ENCODE data around the gene DVL1. TPM values are rescaled to one million over a fixed set of nuclear protein-coding genes. Genes with fewer than 3 reads are reported as not detected.

The DVL1 gene
- total RNA-seq, 2 donors from 2014 or later = 66.2 to 101 TPM

- DNase-seq (ENCODE audit: low spot score) (no peak), ATAC-seq (ENCODE audit: insufficient number of reproducible peaks, low FRiP score, low read depth) (no peak)
- no peak overlapping the region for H3K27ac ChIP-seq
- no peak for TF ChIP-seq CTCF (IDR thresholded peaks at IDR 0.05)
- no peaks in the 10 kb centered on the region for H3K36me3 ChIP-seq
- no peaks in the 10 kb centered on the region for H3K27me3 ChIP-seq (replicated peaks; ENCODE audit: insufficient read depth)
- peaks cover 0 to 13% of the 10 kb centered on the region in 2 donors for H3K4me1 ChIP-seq (ENCODE audit: control insufficient read depth in 1 of 2, low read depth in 2 of 2)
- H3K4me3 ChIP-seq = no peak overlapping the region
- H3K9me3 ChIP-seq = no peaks in the 10 kb centered on the region
Measured at GRCh38 chr1:1286313-1287261, 62.6 kb downstream of the DVL1 start.

DNA sequence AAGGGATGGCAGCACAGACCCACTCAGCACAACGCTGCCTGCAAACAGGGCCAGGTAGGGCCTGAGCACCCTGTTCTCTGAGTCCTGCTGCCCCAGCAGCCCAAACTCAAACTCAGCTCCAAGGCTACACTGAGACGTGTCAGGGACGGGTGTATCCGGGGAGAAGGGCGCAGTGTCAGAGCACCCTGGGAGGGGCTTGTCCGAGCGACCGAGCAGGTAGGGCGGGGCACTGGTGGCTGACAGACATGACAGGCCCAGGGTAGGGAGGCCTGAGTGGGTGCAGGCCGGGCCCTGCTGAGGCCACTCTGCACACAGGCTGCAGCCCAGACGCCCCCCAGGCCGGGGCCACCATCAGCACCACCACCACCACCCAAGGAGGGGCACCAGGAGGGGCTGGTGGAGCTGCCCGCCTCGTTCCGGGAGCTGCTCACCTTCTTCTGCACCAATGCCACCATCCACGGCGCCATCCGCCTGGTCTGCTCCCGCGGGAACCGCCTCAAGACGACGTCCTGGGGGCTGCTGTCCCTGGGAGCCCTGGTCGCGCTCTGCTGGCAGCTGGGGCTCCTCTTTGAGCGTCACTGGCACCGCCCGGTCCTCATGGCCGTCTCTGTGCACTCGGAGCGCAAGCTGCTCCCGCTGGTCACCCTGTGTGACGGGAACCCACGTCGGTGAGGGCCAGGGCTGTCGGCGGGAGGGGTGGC is 63.5 kb downstream of the DVL1 start:
- Histone ChIP-seq H3K27ac (no peak overlapping the region), H3K9me3 (no peaks in the 10 kb centered on the region), H3K4me3 (no peak overlapping the region), H3K36me3 (no peaks in the 10 kb centered on the region), H3K27me3 (replicated peaks; ENCODE audit: insufficient read depth) (no peaks in the 10 kb centered on the region), H3K4me1 (ENCODE audit: control insufficient read depth in 1 of 2, low read depth in 2 of 2) (peaks cover 0 to 5% of the 10 kb centered on the region in 2 donors)
- TF ChIP-seq CTCF (IDR thresholded peaks at IDR 0.05) = no peak
- ATAC-seq (ENCODE audit: insufficient number of reproducible peaks, low FRiP score, low read depth) (no peak), DNase-seq (ENCODE audit: low spot score) (no peak)

Other genes starting within 250 kb of the DVL1 start
- 10 to 100 TPM; 10.8 to 21.2 TPM for gene C1orf159, start 233.3 kb downstream of the DVL1 start, total RNA-seq
- gene TTLL10, start 175.5 kb downstream of the DVL1 start, total RNA-seq = not detected
- 1 to 10 TPM in 1 of 2 donors, not detected in 1; 1.3 TPM for gene TNFRSF18, start 142.8 kb downstream of the DVL1 start, total RNA-seq
- 1 to 10 TPM in 1 of 2 donors, not detected in 1; 1.8 TPM for gene TNFRSF4, start 135.3 kb downstream of the DVL1 start, total RNA-seq
- gene SDF4, start 117.4 kb downstream of the DVL1 start, total RNA-seq = 100 to 1,000 TPM; 157 to 230 TPM
- gene B3GALT6, start 117.2 kb downstream of the DVL1 start, total RNA-seq = 10 to 100 TPM; 15.5 to 25.3 TPM
- 10 to 100 TPM in 1 of 2 donors, 1 to 10 TPM in 1; 2.9 to 12.5 TPM for gene C1QTNF12, start 102.7 kb downstream of the DVL1 start, total RNA-seq
- 10 to 100 TPM; 43.5 to 57.7 TPM for gene UBE2J2, start 75.6 kb downstream of the DVL1 start, total RNA-seq
- gene SCNN1D, start 69.0 kb downstream of the DVL1 start, total RNA-seq = 10 to 100 TPM in 1 of 2 donors, 1 to 10 TPM in 1; 1.8 to 10.3 TPM
- gene ACAP3, start 41.5 kb downstream of the DVL1 start, total RNA-seq = 100 to 1,000 TPM in 1 of 2 donors, 10 to 100 TPM in 1; 41.6 to 121 TPM
- 10 to 100 TPM; 22.1 to 22.6 TPM for gene PUSL1, start 40.8 kb downstream of the DVL1 start, total RNA-seq
- gene INTS11, start 24.8 kb downstream of the DVL1 start, total RNA-seq = 100 to 1,000 TPM; 192 to 195 TPM
- gene CPTP, start 24.6 kb downstream of the DVL1 start, total RNA-seq = 10 to 100 TPM; 16.4 to 26.3 TPM
- under 1 TPM in 1 of 2 donors, not detected in 1; 0.14 TPM for gene TAS1R3, start 18.1 kb downstream of the DVL1 start, total RNA-seq
- 100 to 1,000 TPM; 239 to 326 TPM for gene MXRA8, start 9.1 kb upstream of the DVL1 start, total RNA-seq
- 10 to 100 TPM; 43.5 to 94.5 TPM for gene AURKAIP1, start 25.8 kb upstream of the DVL1 start, total RNA-seq
- 100 to 1,000 TPM; 214 to 313 TPM for gene CCNL2, start 49.9 kb upstream of the DVL1 start, total RNA-seq
- 100 to 1,000 TPM in 1 of 2 donors, 10 to 100 TPM in 1; 96.9 to 121 TPM for gene MRPL20, start 57.9 kb upstream of the DVL1 start, total RNA-seq
- under 1 TPM in 1 of 2 donors, not detected in 1; 0.68 TPM for gene ANKRD65, start 71.9 kb upstream of the DVL1 start, total RNA-seq
- 10 to 100 TPM; 21.7 to 23.6 TPM for gene VWA1, start 86.3 kb upstream of the DVL1 start, total RNA-seq
- under 1 TPM in 1 of 2 donors, not detected in 1; 0.27 TPM for gene ATAD3C, start 100.3 kb upstream of the DVL1 start, total RNA-seq
- 10 to 100 TPM; 15.4 to 30.9 TPM for gene ATAD3B, start 122.3 kb upstream of the DVL1 start, total RNA-seq
- 10 to 100 TPM; 16.7 to 17.6 TPM for gene ATAD3A, start 162.7 kb upstream of the DVL1 start, total RNA-seq
- 10 to 100 TPM; 11.1 TPM for gene TMEM240, start 191.2 kb upstream of the DVL1 start, total RNA-seq
- 10 to 100 TPM; 80.4 to 90.2 TPM for gene SSU72, start 225.4 kb upstream of the DVL1 start, total RNA-seq